Peyer's patch (tissue), 4 donors: ENCODE measurements around the gene BARD1. TPM values are rescaled to one million over a fixed set of nuclear protein-coding genes. Genes with fewer than 3 reads are reported as not detected.

Experiments
- DNase-seq, 3 donors: peaks; one replicate each; pipeline ENCODE4 v3.0.0-alpha.2; 2017 to 2019
- H3K27ac ChIP-seq, 4 donors: fragments of 200-600 bp; sonication (generic); one replicate each; pipeline ENCODE4 v1.5.1; 2016 to 2019
- H3K27me3 ChIP-seq, 2 donors: fragments of 200-600 bp; sonication (generic); one replicate each; pipeline ENCODE4 v1.5.1; 2019
- H3K36me3 ChIP-seq, 3 donors: fragments of 200-600 bp; sonication (generic); one replicate each; pipeline ENCODE4 v1.5.1; 2016 to 2019
- H3K4me1 ChIP-seq, 4 donors: fragments of 200-600 bp; sonication (generic); one replicate each; pipeline ENCODE4 v1.5.1; 2016 to 2019
- H3K4me3 ChIP-seq, 4 donors: fragments of 200-600 bp; sonication (generic); 1 replicate in 3 of 4; 2 replicates in 1 of 4; pipeline ENCODE4 v1.5.1; 2016 to 2019; ENCODE audit warnings: mild to moderate bottlenecking in 1 of 4
- H3K9me3 ChIP-seq, 4 donors: fragments of 200-600 bp; sonication (generic); one replicate each; pipeline ENCODE4 v1.5.1; 2016 to 2019; ENCODE audit warnings: mild to moderate bottlenecking in 1 of 4
- POLR2A ChIP-seq, 2 donors: fragments of 450-650 bp; IDR thresholded peaks; one replicate each; pipeline ENCODE4 v1.5.1; 2017; ENCODE audit warnings: antibody characterized with exemption in 2 of 2, mild to moderate bottlenecking in 2 of 2, moderate library complexity in 2 of 2
- small RNA-seq, 2 donors: library from RNA; depleted of rRNA; stranded (forward); fragments of <200 nt; gene quantifications; one replicate each; pipeline ENCODE3, GENCODE V24; 2016
- total RNA-seq, 4 donors: library from RNA; depleted of rRNA; stranded (reverse); fragments of >200 nt; gene quantifications; one replicate each; pipeline ENCODE4 v1.1.0, GENCODE V29; 2016
- TF ChIP-seq, protein P1 (sequence below), 6 experiments: fragments of 450-650 bp in 4 of 6; fragments of 200-600 bp in 2 of 6; sonication (generic) in 1 of 6; IDR thresholded peaks; one replicate each; pipeline ENCODE4 v1.5.1; 2017 to 2019; ENCODE audit warnings: antibody characterized with exemption in 6 of 6, mild to moderate bottlenecking in 3 of 6, moderate library complexity in 1 of 6

BARD1 gene
- total RNA-seq, 4 donors from 2014 or later = 5.8 to 45.4 (median 7.2) TPM

DNA sequence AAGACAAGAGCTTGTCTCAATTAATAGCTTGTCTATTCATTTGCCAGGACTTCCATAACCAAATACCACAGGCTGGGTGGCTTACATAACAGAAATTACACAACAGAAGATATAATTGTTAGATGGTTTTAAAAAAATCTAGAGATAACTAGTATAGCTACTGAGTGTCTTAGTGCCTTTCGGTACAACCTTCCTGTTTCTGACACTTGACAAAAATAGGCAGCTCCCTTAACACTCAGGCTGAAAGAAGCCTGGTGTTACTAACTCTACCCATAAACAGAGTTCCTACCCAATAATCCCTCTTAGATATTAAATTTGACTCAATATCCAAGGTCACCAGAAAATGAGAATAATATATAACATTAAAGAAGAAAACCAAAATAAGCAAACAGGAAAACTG is 129.7 kb downstream of the BARD1 start:
- no peak for DNase-seq
- Histone ChIP-seq H3K9me3 (no peaks in the 10 kb centered on the region), H3K36me3 (no peaks in the 10 kb centered on the region), H3K4me3 (no peak overlapping the region), H3K27ac (no peak overlapping the region), H3K4me1 (no peaks in the 10 kb centered on the region), H3K27me3 (no peaks in the 10 kb centered on the region)
- TF ChIP-seq POLR2A (IDR thresholded peaks at IDR 0.05) = no peak
- TF ChIP-seq, protein P1, sequence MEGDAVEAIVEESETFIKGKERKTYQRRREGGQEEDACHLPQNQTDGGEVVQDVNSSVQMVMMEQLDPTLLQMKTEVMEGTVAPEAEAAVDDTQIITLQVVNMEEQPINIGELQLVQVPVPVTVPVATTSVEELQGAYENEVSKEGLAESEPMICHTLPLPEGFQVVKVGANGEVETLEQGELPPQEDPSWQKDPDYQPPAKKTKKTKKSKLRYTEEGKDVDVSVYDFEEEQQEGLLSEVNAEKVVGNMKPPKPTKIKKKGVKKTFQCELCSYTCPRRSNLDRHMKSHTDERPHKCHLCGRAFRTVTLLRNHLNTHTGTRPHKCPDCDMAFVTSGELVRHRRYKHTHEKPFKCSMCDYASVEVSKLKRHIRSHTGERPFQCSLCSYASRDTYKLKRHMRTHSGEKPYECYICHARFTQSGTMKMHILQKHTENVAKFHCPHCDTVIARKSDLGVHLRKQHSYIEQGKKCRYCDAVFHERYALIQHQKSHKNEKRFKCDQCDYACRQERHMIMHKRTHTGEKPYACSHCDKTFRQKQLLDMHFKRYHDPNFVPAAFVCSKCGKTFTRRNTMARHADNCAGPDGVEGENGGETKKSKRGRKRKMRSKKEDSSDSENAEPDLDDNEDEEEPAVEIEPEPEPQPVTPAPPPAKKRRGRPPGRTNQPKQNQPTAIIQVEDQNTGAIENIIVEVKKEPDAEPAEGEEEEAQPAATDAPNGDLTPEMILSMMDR (IDR thresholded peaks at IDR 0.05) = no peak

DNA sequence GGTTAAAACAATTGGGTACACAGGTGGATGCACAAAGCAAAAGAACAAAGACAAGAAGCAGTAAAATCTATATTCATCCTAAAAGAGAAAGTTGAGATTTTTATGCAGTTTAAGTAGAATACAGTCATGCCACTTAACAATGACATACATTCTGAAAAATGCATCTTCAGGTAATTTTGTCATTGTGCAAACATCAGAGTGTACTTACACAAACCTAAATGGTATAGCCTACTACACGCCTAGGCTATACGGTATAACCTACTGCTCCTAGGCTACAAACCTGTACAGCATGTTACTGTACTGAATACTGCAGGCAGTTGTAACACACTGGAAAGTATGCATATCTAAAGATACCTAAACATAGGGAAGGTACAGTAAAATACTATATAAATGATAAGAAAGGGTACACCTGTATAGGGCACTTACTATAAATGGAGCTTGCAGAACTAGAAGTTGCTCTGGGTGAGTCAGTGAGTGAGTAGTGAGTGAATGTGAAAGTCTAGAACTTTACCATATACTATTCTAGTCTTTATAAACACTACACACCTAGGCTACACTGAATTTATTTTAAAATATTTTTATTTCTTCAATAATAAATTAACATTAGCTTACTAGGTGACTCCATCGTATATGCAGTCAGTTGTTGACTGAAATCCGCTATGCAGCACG is 132.9 kb downstream of the BARD1 start:
- DNase-seq = no peak
- no peak for TF ChIP-seq POLR2A (IDR thresholded peaks at IDR 0.05)
- TF ChIP-seq, protein P1 (IDR thresholded peaks at IDR 0.05) = no peak
- Histone ChIP-seq H3K27ac (no peak overlapping the region), H3K4me1 (no peaks in the 10 kb centered on the region), H3K36me3 (no peaks in the 10 kb centered on the region), H3K4me3 (no peak overlapping the region), H3K27me3 (no peaks in the 10 kb centered on the region), H3K9me3 (no peaks in the 10 kb centered on the region)

Small RNA genes within 50 kb of the gene (small RNA-seq; reads per million reads assigned to genes)
- 0 to 1.1 reads per million in 2 donors for gene SNORA70I
